GM18870 (cell line): Measurements from ENCODE around the gene CCSER1.
A peak's percentile ranks its signal among the peaks of the same experiment; 100 is the strongest.
"Not testable (repeated sequence)": the region's sequence is repeated elsewhere in the genome, so short reads cannot be mapped to it uniquely, and the experiment has no call there.

ENCODE experiments used
- ATAC-seq: cut with Tn5 transposase; IDR thresholded peaks from one replicate; pipeline ENCODE4 v1.9.1; 2021; ENCODE audit warnings: moderate library complexity; ENCODE audit not compliant: unreplicated experiment

Gene CCSER1

GRCh38 chr4:91108751-91109150 lies 981.6 kb downstream of the CCSER1 start:
- ATAC-seq: no peak

GRCh38 chr4:91111556-91111955 lies 984.4 kb downstream of the CCSER1 start:
- no peak for ATAC-seq

- peak; percentile 42 for ATAC-seq
These were observed 986.0 kb downstream of the CCSER1 start for GRCh38 chr4:91113130-91113706.

- ATAC-seq: no peak
These were observed 987.2 kb downstream of the CCSER1 start for GRCh38 chr4:91114386-91114785.

- ATAC-seq: peak; percentile 38
These were observed 989.7 kb downstream of the CCSER1 start for GRCh38 chr4:91116861-91117260.

- peak; percentile 94 for ATAC-seq
These were observed 991.4 kb downstream of the CCSER1 start for GRCh38 chr4:91118597-91118996.

GRCh38 chr4:91123742-91124141 lies 996.5 kb downstream of the CCSER1 start:
- ATAC-seq: no peak

GRCh38 chr4:91127192-91127591 lies 1000.0 kb downstream of the CCSER1 start:
- no peak for ATAC-seq

- ATAC-seq: no peak
These were observed 1000.6 kb downstream of the CCSER1 start for GRCh38 chr4:91127831-91128230.

GRCh38 chr4:91128519-91128918 lies 1001.3 kb downstream of the CCSER1 start:
- ATAC-seq: no peak

GRCh38 chr4:91147067-91147466 lies 1019.9 kb downstream of the CCSER1 start:
- no peak for ATAC-seq

- ATAC-seq: not testable (repeated sequence)
These were observed 1026.8 kb downstream of the CCSER1 start for GRCh38 chr4:91154041-91154440.

GRCh38 chr4:91167864-91168653 lies 1040.9 kb downstream of the CCSER1 start:
- not testable (repeated sequence) for ATAC-seq

GRCh38 chr4:91170768-91171167 lies 1043.6 kb downstream of the CCSER1 start:
- ATAC-seq: no peak

GRCh38 chr4:91171217-91171616 lies 1044.0 kb downstream of the CCSER1 start:
- ATAC-seq: no peak

GRCh38 chr4:91185061-91185460 lies 1057.9 kb downstream of the CCSER1 start:
- not testable (repeated sequence) for ATAC-seq

- no peak for ATAC-seq
These were observed 1071.8 kb downstream of the CCSER1 start for GRCh38 chr4:91198951-91199350.

GRCh38 chr4:91207535-91207934 lies 1080.3 kb downstream of the CCSER1 start:
- ATAC-seq: no peak

- no peak for ATAC-seq
These were observed 1085.0 kb downstream of the CCSER1 start for GRCh38 chr4:91212211-91212610.

- ATAC-seq: not testable (repeated sequence)
These were observed 1090.7 kb downstream of the CCSER1 start for GRCh38 chr4:91217831-91218403.

GRCh38 chr4:91220315-91220714 lies 1093.1 kb downstream of the CCSER1 start:
- ATAC-seq: no peak

GRCh38 chr4:91222014-91222413 lies 1094.8 kb downstream of the CCSER1 start:
- ATAC-seq: no peak
